Activated CD8-positive, alpha-beta memory T cell treated with anti-CD3 and anti-CD28 coated beads for 24 hours (primary cell): Measurements from ENCODE around the gene NEAT1.

Source experiments
- DNase-seq: peaks from one replicate; pipeline ENCODE4 v3.0.0-alpha.2; 2020

Gene NEAT1

GRCh38 chr11:65487467-65488272, 65.1 kb downstream of the NEAT1 start:
- DNase-seq, result no peak

DNA sequence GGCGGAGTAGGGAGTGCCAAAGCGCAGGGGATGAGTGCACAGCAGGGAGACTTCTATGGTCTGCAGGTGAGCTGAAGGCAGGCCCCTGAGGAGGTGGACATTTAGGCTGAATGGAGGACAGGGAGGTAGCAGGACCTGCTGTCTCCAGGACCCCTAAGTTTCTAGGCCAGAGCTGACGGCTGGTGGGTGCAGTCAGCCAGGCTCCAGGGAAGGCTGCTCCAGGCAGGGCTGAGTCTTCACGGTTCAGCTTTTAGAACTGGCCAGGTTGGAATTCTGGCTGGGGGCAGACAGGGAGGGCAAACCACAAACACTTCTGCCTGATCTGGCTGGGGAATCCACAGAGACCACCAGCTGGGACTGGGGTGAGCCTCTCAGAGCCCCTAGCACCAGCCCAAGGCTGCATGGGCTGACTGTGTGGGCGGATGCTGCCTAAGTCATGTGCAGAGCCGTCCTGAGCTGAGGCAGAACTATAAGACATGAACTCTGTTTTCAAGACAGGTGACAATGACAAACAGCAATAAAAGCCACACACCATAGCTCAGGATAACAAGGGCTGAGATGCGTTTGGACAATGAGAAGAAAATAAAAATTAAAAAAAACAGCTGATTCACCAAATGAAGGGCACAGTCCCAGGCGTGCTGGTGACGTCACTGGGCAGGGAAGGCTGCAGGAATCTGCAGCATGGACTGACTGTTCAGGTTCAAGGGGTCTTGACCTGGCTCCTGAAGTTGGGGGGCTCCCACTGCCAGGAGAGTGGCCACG, 65.9 kb downstream of the NEAT1 start:
- no peak for DNase-seq

- DNase-seq, result no peak
Measured at GRCh38 chr11:65489035-65489705, 66.6 kb downstream of the NEAT1 start.

GRCh38 chr11:65489706-65490320, 67.2 kb downstream of the NEAT1 start:
- no peak for DNase-seq

DNA sequence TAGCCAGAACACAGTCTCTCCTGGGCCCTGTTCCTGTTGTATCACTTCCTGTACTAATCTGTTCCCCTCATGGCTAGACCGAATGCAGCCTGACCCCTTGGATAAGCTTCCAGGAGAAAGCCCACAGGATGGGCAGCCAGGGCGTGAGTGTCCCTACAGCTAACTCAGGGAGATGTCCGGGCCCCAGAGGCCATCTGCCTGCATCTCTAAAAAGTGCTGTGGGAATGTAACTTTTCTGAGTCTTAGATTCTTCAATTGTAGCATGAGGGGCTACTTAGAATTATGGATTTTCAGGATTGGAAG, 68.5 kb downstream of the NEAT1 start:
- DNase-seq, result no peak

- no peak for DNase-seq
Measured at GRCh38 chr11:65491614-65492386, 69.2 kb downstream of the NEAT1 start.

GRCh38 chr11:65492387-65492636, 69.7 kb downstream of the NEAT1 start:
- no peak for DNase-seq

DNA sequence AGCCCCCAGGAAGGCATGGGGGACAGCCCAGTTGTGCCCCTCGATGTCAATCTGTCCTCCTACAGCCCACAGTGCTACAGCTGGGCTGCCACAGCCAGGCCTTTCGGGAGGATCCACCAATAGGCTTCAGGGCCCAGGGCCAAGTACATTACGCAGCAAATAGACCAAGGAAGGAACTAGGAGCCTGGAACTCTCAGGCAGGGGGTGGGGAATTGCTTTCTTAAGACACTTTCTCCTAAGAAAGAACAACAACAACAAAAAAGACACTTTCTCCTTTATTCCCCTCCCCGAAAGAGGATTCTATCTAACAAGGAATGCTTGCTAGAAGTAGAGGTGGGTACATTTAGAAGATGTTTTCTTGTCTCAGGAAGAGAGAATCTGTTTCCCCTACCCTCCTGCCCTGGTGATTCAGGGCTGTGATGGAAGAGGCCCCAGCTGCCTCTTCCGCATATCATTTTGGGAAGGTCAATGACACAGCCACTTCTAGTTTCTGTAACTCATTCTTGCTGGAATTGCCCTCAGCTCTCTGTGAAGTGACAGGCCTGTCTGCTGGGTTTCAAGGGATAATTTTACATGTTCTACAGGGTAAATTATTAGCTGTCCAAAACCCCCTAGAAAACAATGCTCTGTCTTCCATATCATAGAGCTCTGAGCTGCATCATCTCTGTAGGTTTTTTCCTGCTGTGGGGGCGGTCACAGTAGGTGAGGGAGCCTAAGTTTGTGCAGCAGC, 70.2 kb downstream of the NEAT1 start:
- no peak for DNase-seq

GRCh38 chr11:65493367-65494176, 71.0 kb downstream of the NEAT1 start:
- no peak for DNase-seq
